COLO829 (cell line): ENCODE results near the gene ESYT2.
"Not testable (repeated sequence)": the region's sequence is repeated elsewhere in the genome, so short reads cannot be mapped to it uniquely, and the experiment has no call there.

Experiments
- DNase-seq: peaks from one replicate; pipeline ENCODE4 v3.0.0; 2012; ENCODE audit warnings: low spot score

Gene ESYT2

GRCh38 chr7:158856883-158857668 lies 27.8 kb upstream of the ESYT2 start:
- DNase-seq: no peak

- DNase-seq: no peak
Measured at GRCh38 chr7:158854681-158855081, 25.4 kb upstream of the ESYT2 start.

GRCh38 chr7:158850545-158851102 lies 21.3 kb upstream of the ESYT2 start:
- DNase-seq: no peak

- no peak for DNase-seq
Measured at GRCh38 chr7:158849768-158850544, 20.6 kb upstream of the ESYT2 start.

- DNase-seq: no peak
Measured at GRCh38 chr7:158849442-158849767, 20.1 kb upstream of the ESYT2 start.

GRCh38 chr7:158847451-158847866 lies 18.1 kb upstream of the ESYT2 start:
- no peak for DNase-seq

- DNase-seq: no peak
Measured at GRCh38 chr7:158846304-158846703, 17.0 kb upstream of the ESYT2 start.

- DNase-seq: no peak
Measured at GRCh38 chr7:158843771-158844170, 14.5 kb upstream of the ESYT2 start.

- no peak for DNase-seq
Measured at GRCh38 chr7:158842486-158842885, 13.2 kb upstream of the ESYT2 start.

- no peak for DNase-seq
Measured at GRCh38 chr7:158840604-158841003, 11.3 kb upstream of the ESYT2 start.

- DNase-seq: not testable (repeated sequence)
Measured at GRCh38 chr7:158839177-158839576, 9.9 kb upstream of the ESYT2 start.

GRCh38 chr7:158837790-158838637 lies 8.7 kb upstream of the ESYT2 start:
- DNase-seq: no peak

- DNase-seq: no peak
Measured at GRCh38 chr7:158836692-158837091, 7.4 kb upstream of the ESYT2 start.

- no peak for DNase-seq
Measured at GRCh38 chr7:158834878-158835784, 5.8 kb upstream of the ESYT2 start.

- no peak for DNase-seq
Measured at GRCh38 chr7:158832994-158833393, 3.7 kb upstream of the ESYT2 start.

- no peak for DNase-seq
Measured at GRCh38 chr7:158831738-158832091, 2.4 kb upstream of the ESYT2 start.

- no peak for DNase-seq
Measured at GRCh38 chr7:158830211-158830723, 958 bp upstream of the ESYT2 start.

GRCh38 chr7:158829021-158829341 lies 328 bp downstream of the ESYT2 start:
- peak; percentile 28 for DNase-seq

GRCh38 chr7:158828133-158829020 lies 932 bp downstream of the ESYT2 start:
- DNase-seq: no peak
